ENCODE data around the gene GRID2.
"Not testable (repeated sequence)": the region's sequence is repeated elsewhere in the genome, so short reads cannot be mapped to it uniquely, and the experiment has no call there.

The GRID2 gene

DNA sequence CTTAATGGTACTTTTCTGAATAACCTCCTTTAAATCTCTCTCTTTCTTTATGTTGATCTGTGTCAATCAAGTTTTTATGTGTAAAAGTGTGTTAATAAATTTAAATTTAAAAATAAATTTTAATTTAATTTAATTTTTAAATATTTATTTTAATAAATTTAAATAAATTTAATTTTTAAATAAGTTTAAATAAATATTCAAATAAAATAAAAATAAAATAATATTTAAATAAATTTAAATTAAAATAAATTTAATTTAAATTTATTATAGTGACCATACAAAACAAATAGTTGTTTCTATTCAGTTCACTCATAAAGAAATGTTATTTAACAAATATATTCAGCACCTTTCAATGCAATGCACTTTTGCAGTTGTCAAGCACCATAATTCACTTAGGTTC is 146.9 kb downstream of the GRID2 start:
- TF ChIP-seq, protein P1, sequence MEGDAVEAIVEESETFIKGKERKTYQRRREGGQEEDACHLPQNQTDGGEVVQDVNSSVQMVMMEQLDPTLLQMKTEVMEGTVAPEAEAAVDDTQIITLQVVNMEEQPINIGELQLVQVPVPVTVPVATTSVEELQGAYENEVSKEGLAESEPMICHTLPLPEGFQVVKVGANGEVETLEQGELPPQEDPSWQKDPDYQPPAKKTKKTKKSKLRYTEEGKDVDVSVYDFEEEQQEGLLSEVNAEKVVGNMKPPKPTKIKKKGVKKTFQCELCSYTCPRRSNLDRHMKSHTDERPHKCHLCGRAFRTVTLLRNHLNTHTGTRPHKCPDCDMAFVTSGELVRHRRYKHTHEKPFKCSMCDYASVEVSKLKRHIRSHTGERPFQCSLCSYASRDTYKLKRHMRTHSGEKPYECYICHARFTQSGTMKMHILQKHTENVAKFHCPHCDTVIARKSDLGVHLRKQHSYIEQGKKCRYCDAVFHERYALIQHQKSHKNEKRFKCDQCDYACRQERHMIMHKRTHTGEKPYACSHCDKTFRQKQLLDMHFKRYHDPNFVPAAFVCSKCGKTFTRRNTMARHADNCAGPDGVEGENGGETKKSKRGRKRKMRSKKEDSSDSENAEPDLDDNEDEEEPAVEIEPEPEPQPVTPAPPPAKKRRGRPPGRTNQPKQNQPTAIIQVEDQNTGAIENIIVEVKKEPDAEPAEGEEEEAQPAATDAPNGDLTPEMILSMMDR (IDR thresholded peaks at IDR 0.05), result no peak
- Histone ChIP-seq H3K4me2 (ENCODE audit: low read length) (no peak overlapping the region), H3K9ac (no peak overlapping the region), H3K4me3 (ENCODE audit: low read depth, low read length) (no peak overlapping the region), H3K27ac (no peak overlapping the region), H3K4me1 (no peaks in the 10 kb centered on the region), H2AFZ (no peak overlapping the region), H3K27me3 (ENCODE audit: control insufficient read depth, insufficient read depth, low read length) (no peaks in the 10 kb centered on the region), H3K9me3 (ENCODE audit: control insufficient read depth, low read length) (no peaks in the 10 kb centered on the region), H3K79me2 (no peaks in the 10 kb centered on the region), H3K36me3 (ENCODE audit: control insufficient read depth, insufficient read depth, low read length) (no peaks in the 10 kb centered on the region)

DNA sequence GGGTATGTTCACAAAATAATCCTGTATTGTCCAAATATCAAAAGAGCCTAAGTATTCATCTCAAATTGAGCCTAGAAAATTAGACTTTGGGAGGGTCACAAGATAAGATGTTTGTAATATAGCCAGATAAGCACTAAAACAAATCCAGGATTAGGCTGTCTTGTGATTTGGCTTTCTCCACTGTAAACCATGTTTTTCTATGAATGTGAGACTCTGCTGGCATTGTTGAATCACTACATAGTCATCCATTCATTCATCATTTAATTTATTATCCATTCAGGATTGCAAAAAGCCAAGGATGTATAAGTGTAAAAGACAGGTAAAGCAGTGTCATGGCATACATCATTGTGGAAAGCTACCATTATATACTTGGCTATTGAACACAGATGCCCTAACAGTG is 148.0 kb downstream of the GRID2 start:
- no peak overlapping the region for H3K9ac ChIP-seq

DNA sequence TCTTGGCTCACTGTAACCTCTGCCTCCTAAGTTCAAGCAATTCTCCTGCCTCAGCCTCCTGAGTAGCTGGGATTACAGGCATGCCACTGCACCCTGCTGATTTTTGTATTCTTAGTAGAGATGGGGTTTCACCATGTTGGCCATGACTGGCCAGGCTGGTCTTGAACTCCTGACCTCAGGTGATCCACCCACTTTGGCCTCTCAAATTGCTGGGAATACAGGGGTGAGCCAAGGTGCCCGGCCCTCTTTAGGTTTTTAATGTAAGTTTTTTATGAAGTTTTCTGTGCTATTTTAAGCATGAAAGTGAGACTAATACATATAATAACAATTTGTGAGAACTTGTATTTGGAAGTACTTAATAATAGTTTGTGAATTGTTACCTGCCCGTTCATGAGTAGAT is 148.6 kb downstream of the GRID2 start:
- H3K9ac ChIP-seq; H3K4me2 ChIP-seq (ENCODE audit: low read length); H3K4me1 ChIP-seq; H2AFZ ChIP-seq; H3K4me3 ChIP-seq (ENCODE audit: low read depth, low read length); H3K79me2 ChIP-seq; H3K9me3 ChIP-seq (ENCODE audit: control insufficient read depth, low read length); H3K36me3 ChIP-seq (ENCODE audit: control insufficient read depth, insufficient read depth, low read length); H3K27ac ChIP-seq; H3K27me3 ChIP-seq (ENCODE audit: control insufficient read depth, insufficient read depth, low read length): not testable (repeated sequence)

More for the DNA sequence above, 148.0 kb downstream of the GRID2 start:
- no peak overlapping the region for H2AFZ ChIP-seq
- H3K4me2 ChIP-seq (ENCODE audit: low read length), result no peak overlapping the region
- H3K4me1 ChIP-seq, result no peaks in the 10 kb centered on the region
- no peaks in the 10 kb centered on the region for H3K27me3 ChIP-seq (ENCODE audit: control insufficient read depth, insufficient read depth, low read length)
- TF ChIP-seq, protein P1 (IDR thresholded peaks at IDR 0.05), result no peak
- H3K27ac ChIP-seq, result no peak overlapping the region
- H3K4me3 ChIP-seq (ENCODE audit: low read depth, low read length), result no peak overlapping the region
- no peaks in the 10 kb centered on the region for H3K9me3 ChIP-seq (ENCODE audit: control insufficient read depth, low read length)
- H3K79me2 ChIP-seq, result no peaks in the 10 kb centered on the region
- H3K36me3 ChIP-seq (ENCODE audit: control insufficient read depth, insufficient read depth, low read length), result no peaks in the 10 kb centered on the region

DNA sequence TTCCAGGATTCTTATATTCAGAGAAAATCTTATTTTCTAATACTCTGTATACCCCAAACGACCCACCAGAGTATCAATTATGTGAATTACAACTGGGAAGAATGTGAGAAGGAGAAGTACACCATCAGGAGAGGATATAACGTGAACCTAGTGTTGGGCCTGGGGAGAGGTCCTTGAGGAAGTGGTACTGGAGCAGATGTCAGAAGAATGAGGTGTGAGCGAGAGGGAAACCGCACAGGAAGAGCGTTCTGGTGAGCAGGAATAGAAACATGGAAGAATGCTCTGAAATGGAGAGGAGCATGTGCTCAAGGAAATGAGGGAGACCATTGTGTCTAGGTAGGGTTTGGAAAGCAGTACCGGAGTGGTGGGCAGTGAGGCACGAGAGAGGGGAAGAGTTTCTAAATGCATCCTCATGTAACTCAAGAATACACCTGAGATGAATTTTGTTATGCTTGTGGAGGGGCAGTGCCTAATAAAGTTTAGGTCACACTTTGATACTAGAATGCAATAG is 151.6 kb downstream of the GRID2 start:
- no peaks in the 10 kb centered on the region for H3K27me3 ChIP-seq (ENCODE audit: control insufficient read depth, insufficient read depth, low read length)
- no peak overlapping the region for H2AFZ ChIP-seq
- no peak overlapping the region for H3K9ac ChIP-seq
- no peaks in the 10 kb centered on the region for H3K4me1 ChIP-seq
- H3K79me2 ChIP-seq, result no peaks in the 10 kb centered on the region
- no peaks in the 10 kb centered on the region for H3K36me3 ChIP-seq (ENCODE audit: control insufficient read depth, insufficient read depth, low read length)
- H3K27ac ChIP-seq, result no peak overlapping the region
- H3K4me2 ChIP-seq (ENCODE audit: low read length), result no peak overlapping the region
- H3K9me3 ChIP-seq (ENCODE audit: control insufficient read depth, low read length), result no peaks in the 10 kb centered on the region
- TF ChIP-seq, protein P1 (IDR thresholded peaks at IDR 0.05), result no peak
- no peak overlapping the region for H3K4me3 ChIP-seq (ENCODE audit: low read depth, low read length)

DNA sequence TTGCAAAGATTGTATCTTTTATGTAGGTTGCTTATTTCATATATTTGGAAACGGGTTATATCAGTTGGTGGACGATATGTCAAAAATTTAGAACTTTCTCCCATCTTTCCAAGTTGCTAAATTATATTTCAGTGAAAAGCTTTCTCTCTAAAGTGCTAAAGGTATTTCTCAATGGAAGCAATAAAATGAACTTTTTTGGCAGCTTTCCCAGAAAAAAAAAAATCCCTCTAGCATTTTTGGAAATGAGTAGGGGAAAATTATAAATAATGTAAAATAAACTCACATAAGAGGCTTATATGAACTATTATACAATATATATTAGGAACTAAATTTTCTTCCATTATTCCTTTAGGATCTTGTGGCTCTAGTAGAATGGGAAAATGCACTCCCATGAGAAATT is 152.2 kb downstream of the GRID2 start:
- Histone ChIP-seq H3K79me2 (no peaks in the 10 kb centered on the region), H3K9ac (no peak overlapping the region), H3K27ac (no peak overlapping the region), H3K36me3 (ENCODE audit: control insufficient read depth, insufficient read depth, low read length) (no peaks in the 10 kb centered on the region), H3K4me1 (no peaks in the 10 kb centered on the region), H3K4me2 (ENCODE audit: low read length) (no peak overlapping the region), H3K27me3 (ENCODE audit: control insufficient read depth, insufficient read depth, low read length) (no peaks in the 10 kb centered on the region), H3K4me3 (ENCODE audit: low read depth, low read length) (no peak overlapping the region), H3K9me3 (ENCODE audit: control insufficient read depth, low read length) (no peaks in the 10 kb centered on the region), H2AFZ (no peak overlapping the region)
- TF ChIP-seq, protein P1 (IDR thresholded peaks at IDR 0.05), result no peak
